Measurements from ENCODE around the gene GPX3. TPM values are rescaled to one million over a fixed set of nuclear protein-coding genes. Genes with fewer than 3 reads are reported as not detected.

Gene GPX3
- total and polyA plus RNA-seq, 9 of the 15 experiments (the other 6 are each of a cell fraction or from before 2014, with no cell fraction given): 0.25 to 0.86 TPM; not detected in 7

DNA sequence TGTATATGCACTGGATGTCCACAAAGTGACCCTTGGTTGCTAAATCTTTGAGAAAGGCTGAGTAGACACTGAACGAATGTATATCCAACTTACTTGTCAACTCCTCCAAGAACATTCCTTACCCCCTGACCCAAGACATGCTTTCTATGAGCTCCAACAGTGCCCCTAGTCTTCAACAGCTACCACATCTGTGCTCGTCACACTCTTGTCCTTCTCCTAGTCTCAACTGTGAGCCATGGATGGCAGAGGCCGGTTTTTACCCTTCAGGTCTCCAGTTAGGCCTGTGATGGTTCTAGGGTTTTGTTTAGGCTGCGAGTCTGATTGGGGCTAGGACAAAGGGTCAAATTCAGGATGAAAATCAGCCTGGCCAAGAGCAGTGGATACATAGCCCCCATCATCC is 19.0 kb upstream of the GPX3 start:
- TF ChIP-seq HIVEP1 (CRISPR knock-in tag; IDR thresholded peaks at IDR 0.05): no peak
- TF ChIP-seq, protein P1, sequence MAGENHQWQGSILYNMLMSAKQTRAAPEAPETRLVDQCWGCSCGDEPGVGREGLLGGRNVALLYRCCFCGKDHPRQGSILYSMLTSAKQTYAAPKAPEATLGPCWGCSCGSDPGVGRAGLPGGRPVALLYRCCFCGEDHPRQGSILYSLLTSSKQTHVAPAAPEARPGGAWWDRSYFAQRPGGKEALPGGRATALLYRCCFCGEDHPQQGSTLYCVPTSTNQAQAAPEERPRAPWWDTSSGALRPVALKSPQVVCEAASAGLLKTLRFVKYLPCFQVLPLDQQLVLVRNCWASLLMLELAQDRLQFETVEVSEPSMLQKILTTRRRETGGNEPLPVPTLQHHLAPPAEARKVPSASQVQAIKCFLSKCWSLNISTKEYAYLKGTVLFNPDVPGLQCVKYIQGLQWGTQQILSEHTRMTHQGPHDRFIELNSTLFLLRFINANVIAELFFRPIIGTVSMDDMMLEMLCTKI (IDR thresholded peaks at IDR 0.05; ENCODE audit: partially characterized antibody): no peak
- TF ChIP-seq BRD4 (IDR thresholded peaks at IDR 0.05): no peak
- no peak for TF ChIP-seq TAF7 (tag; IDR thresholded peaks at IDR 0.05)
- TF ChIP-seq ZFP1 (CRISPR knock-in tag; IDR thresholded peaks at IDR 0.05): no peak
- TF ChIP-seq, protein P2, sequence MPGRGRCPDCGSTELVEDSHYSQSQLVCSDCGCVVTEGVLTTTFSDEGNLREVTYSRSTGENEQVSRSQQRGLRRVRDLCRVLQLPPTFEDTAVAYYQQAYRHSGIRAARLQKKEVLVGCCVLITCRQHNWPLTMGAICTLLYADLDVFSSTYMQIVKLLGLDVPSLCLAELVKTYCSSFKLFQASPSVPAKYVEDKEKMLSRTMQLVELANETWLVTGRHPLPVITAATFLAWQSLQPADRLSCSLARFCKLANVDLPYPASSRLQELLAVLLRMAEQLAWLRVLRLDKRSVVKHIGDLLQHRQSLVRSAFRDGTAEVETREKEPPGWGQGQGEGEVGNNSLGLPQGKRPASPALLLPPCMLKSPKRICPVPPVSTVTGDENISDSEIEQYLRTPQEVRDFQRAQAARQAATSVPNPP (IDR thresholded peaks at IDR 0.05; ENCODE audit: borderline replicate concordance, insufficient read depth, insufficient read length): no peak
- TF ChIP-seq, protein P3, sequence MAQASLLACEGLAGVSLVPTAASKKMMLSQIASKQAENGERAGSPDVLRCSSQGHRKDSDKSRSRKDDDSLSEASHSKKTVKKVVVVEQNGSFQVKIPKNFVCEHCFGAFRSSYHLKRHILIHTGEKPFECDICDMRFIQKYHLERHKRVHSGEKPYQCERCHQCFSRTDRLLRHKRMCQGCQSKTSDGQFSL (CRISPR knock-in tag; IDR thresholded peaks at IDR 0.05): no peak
- TF ChIP-seq, protein P3 (tag; IDR thresholded peaks at IDR 0.05): no peak
- Histone ChIP-seq H3K9ac (ENCODE audit: insufficient read depth in 1 of 2, low read depth in 2 of 2, low read length in 2 of 2) (no peak overlapping the region), H3K79me2 (ENCODE audit: control insufficient read depth, insufficient read depth, low read length) (no peaks in the 10 kb centered on the region), H3K4me3 (no peak overlapping the region), H3K4me1 (replicated peaks in 1 of 2; ENCODE audit: control insufficient read depth in 2 of 2, insufficient read depth in 2 of 2, low read length in 2 of 2) (peaks cover 0 to 2% of the 10 kb centered on the region in 2 experiments; a peak in 3 of 5 replicates), H2AFZ (ENCODE audit: low read depth, low read length) (no peak overlapping the region), H3K27ac (ENCODE audit: extremely low read depth, low read depth, low read length) (no peak overlapping the region), H3K27me3 (ENCODE audit: control insufficient read depth in 2 of 2, insufficient read depth in 2 of 2, low read length in 2 of 2) (0 out of 5 replicates have a peak, but pooled peaks cover 0 to 5% of the 10 kb centered on the region in 2 experiments), H4K20me1 (replicated peaks; ENCODE audit: control insufficient read depth, insufficient read depth, low read length) (no peaks in the 10 kb centered on the region), H3K9me1 (ENCODE audit: control insufficient read depth, insufficient read depth, low read length) (no peaks in the 10 kb centered on the region), H3K4me2 (ENCODE audit: insufficient read depth, low read length) (no peak overlapping the region), H3K9me3 (replicated peaks; ENCODE audit: control insufficient read depth, insufficient read depth, low read depth, low read length) (no peaks in the 10 kb centered on the region), H3K36me3 (ENCODE audit: control insufficient read depth, insufficient read depth, low read length) (no peaks in the 10 kb centered on the region)
- ATAC-seq (no peak), DNase-seq (ENCODE audit: extremely low read depth in 1 of 4, low spot score in 3 of 4) (no peak), FAIRE-seq (no peak)
- intact Hi-C loops (cut with micrococcal nuclease): no loop called here
- in situ Hi-C loops (cut with MboI): loop anchor here (5.0 kb wide), 1 partner anchor 116 kb away; no protein-coding TSS in a partner anchor
- ChIA-PET POLR2A (interaction anchor here (0.7 to 1.8 kb wide), 2 partner anchors 9 to 163 kb away, joined by 3 to 4 read pairs; no protein-coding TSS in a partner anchor), CTCF (ENCODE audit: low intra/inter-chr PET ratio) (interaction anchor here (1.3 to 2.8 kb wide), 5 partner anchors 46 to 163 kb away, joined by 4 to 31 read pairs (median 8); no protein-coding TSS in a partner anchor)
- 23% methylated on average over 4 of the region's 4 CpGs for WGBS (ENCODE audit: insufficient coverage, low coverage, missing lambda C conversion rate)
- BruUV-seq (replicated peaks): no TSS peak

Data from K562 (cell line).